Esophagus muscularis mucosa (tissue), 4 donors: ENCODE data around the gene C6orf89. TPM values are rescaled to one million over a fixed set of nuclear protein-coding genes. Genes with fewer than 3 reads are reported as not detected.
"Not testable (repeated sequence)": the region's sequence is repeated elsewhere in the genome, so short reads cannot be mapped to it uniquely, and the experiment has no call there.

Source experiments
- DNase-seq: peaks from one replicate; pipeline ENCODE4 v3.0.0-alpha.2; 2017; ENCODE audit errors: extremely low spot score
- H3K27ac ChIP-seq, 4 donors: fragments of 200-600 bp; sonication (generic); replicated peaks in 1 of 4; 1 replicate in 3 of 4; 2 replicates in 1 of 4; pipeline ENCODE4 v1.5.1; 2016 to 2019; ENCODE audit warnings: mild to moderate bottlenecking in 1 of 4
- H3K27me3 ChIP-seq, 4 donors: fragments of 200-600 bp; sonication (generic); one replicate each; pipeline versions ENCODE4 v1.5.1 to v1.6.0; 2016 to 2019
- H3K36me3 ChIP-seq, 4 donors: fragments of 200-600 bp; sonication (generic); one replicate each; pipeline ENCODE4 v1.5.1; 2016 to 2019
- H3K4me1 ChIP-seq, 4 donors: fragments of 200-600 bp; sonication (generic); one replicate each; pipeline ENCODE4 v1.5.1; 2016 to 2019
- H3K4me3 ChIP-seq, 4 donors: fragments of 200-600 bp; sonication (generic); 1 replicate in 2 of 4; 2 replicates in 2 of 4; pipeline ENCODE4 v1.5.1; 2016 to 2019; ENCODE audit warnings: mild to moderate bottlenecking in 4 of 4, moderate library complexity in 1 of 4
- H3K9me3 ChIP-seq, 4 donors: fragments of 200-600 bp; sonication (generic); 1 replicate in 3 of 4; 2 replicates in 1 of 4; pipeline ENCODE4 v1.5.1; 2016 to 2019
- EP300 ChIP-seq: sonication (generic); formaldehyde crosslinking; IDR thresholded peaks from one replicate; pipeline ENCODE4 v1.6.1; 2017; ENCODE audit warnings: antibody characterized with exemption
- POLR2A ChIP-seq: fragments of 450-650 bp; IDR thresholded peaks from one replicate; pipeline ENCODE4 v1.6.1; 2017; ENCODE audit warnings: antibody characterized with exemption, moderate library complexity, mild to moderate bottlenecking, low read depth
- POLR2AphosphoS5 ChIP-seq, 2 donors: sonication (generic); formaldehyde crosslinking; IDR thresholded peaks; one replicate each; pipeline ENCODE4 v1.6.1; 2017; ENCODE audit warnings: antibody characterized with exemption in 2 of 2
- WGBS: methylation state at CpG from one replicate; pipeline ENCODE4 v1.1.5; 2018; 5-methylcytosine and 5-hydroxymethylcytosine counted together
- intact Hi-C: fragments of 100-400 bp; cut with DNase I; formaldehyde crosslinking; loops from one replicate; pipeline ENCODE4 v1.15.1; 2023
- total RNA-seq, 4 donors: library from RNA; depleted of rRNA; stranded (reverse); fragments of >200 nt; gene quantifications; one replicate each; pipeline versions ENCODE4 v1.1.0 to v1.2.1, GENCODE V29; 2016
- TF ChIP-seq, protein P1 (sequence below), 3 experiments: fragments of 200-600 bp in 2 of 3; fragments of 450-650 bp in 1 of 3; sonication (generic) in 2 of 3; IDR thresholded peaks; one replicate each; pipeline ENCODE4 v1.5.1; 2017 to 2019; ENCODE audit warnings: antibody characterized with exemption in 3 of 3, mild to moderate bottlenecking in 2 of 3, moderate library complexity in 1 of 3

C6orf89 gene
- total RNA-seq, 4 donors from 2014 or later: 56.5 to 66.2 (median 59.0) TPM

- no peak for DNase-seq
- H3K4me3 ChIP-seq: no peak overlapping the region
- 81% methylated on average over 4 of the region's 5 CpGs for WGBS
Observed at GRCh38 chr6:36944650-36945049, 58.9 kb downstream of the C6orf89 start.

GRCh38 chr6:36945301-36945700, 59.5 kb downstream of the C6orf89 start:
- TF ChIP-seq POLR2A (no peak), EP300 (no peak), POLR2AphosphoS5 (IDR thresholded peaks at IDR 0.05) (no peak)
- TF ChIP-seq, protein P1, sequence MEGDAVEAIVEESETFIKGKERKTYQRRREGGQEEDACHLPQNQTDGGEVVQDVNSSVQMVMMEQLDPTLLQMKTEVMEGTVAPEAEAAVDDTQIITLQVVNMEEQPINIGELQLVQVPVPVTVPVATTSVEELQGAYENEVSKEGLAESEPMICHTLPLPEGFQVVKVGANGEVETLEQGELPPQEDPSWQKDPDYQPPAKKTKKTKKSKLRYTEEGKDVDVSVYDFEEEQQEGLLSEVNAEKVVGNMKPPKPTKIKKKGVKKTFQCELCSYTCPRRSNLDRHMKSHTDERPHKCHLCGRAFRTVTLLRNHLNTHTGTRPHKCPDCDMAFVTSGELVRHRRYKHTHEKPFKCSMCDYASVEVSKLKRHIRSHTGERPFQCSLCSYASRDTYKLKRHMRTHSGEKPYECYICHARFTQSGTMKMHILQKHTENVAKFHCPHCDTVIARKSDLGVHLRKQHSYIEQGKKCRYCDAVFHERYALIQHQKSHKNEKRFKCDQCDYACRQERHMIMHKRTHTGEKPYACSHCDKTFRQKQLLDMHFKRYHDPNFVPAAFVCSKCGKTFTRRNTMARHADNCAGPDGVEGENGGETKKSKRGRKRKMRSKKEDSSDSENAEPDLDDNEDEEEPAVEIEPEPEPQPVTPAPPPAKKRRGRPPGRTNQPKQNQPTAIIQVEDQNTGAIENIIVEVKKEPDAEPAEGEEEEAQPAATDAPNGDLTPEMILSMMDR (IDR thresholded peaks at IDR 0.05): no peak
- H3K36me3 ChIP-seq: no peaks in the 10 kb centered on the region
- 88% methylated on average over 4 of the region's 4 CpGs for WGBS
- no peak for DNase-seq
- intact Hi-C loops: no loop called here
- peaks cover 0 to 6% (median 0%) of the 10 kb centered on the region in 4 donors for H3K27me3 ChIP-seq
- no peaks in the 10 kb centered on the region for H3K4me1 ChIP-seq
- no peak overlapping the region for H3K4me3 ChIP-seq
- no peak overlapping the region for H3K27ac ChIP-seq
- no peaks in the 10 kb centered on the region for H3K9me3 ChIP-seq

More at GRCh38 chr6:36944650-36945049, 58.9 kb downstream of the C6orf89 start:
- peaks cover 0 to 10% (median 0%) of the 10 kb centered on the region in 4 donors for H3K27me3 ChIP-seq
- H3K4me1 ChIP-seq: no peaks in the 10 kb centered on the region
- H3K36me3 ChIP-seq: no peaks in the 10 kb centered on the region
- H3K27ac ChIP-seq: no peak overlapping the region
- TF ChIP-seq, protein P1 (IDR thresholded peaks at IDR 0.05): no peak
- TF ChIP-seq EP300 (no peak), POLR2A (no peak), POLR2AphosphoS5 (IDR thresholded peaks at IDR 0.05) (no peak)
- intact Hi-C loops: no loop called here
- no peaks in the 10 kb centered on the region for H3K9me3 ChIP-seq

- Histone ChIP-seq H3K4me3 (no peak overlapping the region), H3K4me1 (no peaks in the 10 kb centered on the region), H3K36me3 (no peaks in the 10 kb centered on the region), H3K9me3 (no peaks in the 10 kb centered on the region), H3K27ac (no peak overlapping the region), H3K27me3 (no peaks in the 10 kb centered on the region)
- WGBS: 70% methylated on average over 4 of the region's 4 CpGs
- intact Hi-C loops: no loop called here
- TF ChIP-seq EP300 (no peak), POLR2A (no peak), POLR2AphosphoS5 (IDR thresholded peaks at IDR 0.05) (no peak)
- TF ChIP-seq, protein P1 (IDR thresholded peaks at IDR 0.05): no peak
- DNase-seq: no peak
Observed at GRCh38 chr6:36946526-36946925, 60.8 kb downstream of the C6orf89 start.

DNA sequence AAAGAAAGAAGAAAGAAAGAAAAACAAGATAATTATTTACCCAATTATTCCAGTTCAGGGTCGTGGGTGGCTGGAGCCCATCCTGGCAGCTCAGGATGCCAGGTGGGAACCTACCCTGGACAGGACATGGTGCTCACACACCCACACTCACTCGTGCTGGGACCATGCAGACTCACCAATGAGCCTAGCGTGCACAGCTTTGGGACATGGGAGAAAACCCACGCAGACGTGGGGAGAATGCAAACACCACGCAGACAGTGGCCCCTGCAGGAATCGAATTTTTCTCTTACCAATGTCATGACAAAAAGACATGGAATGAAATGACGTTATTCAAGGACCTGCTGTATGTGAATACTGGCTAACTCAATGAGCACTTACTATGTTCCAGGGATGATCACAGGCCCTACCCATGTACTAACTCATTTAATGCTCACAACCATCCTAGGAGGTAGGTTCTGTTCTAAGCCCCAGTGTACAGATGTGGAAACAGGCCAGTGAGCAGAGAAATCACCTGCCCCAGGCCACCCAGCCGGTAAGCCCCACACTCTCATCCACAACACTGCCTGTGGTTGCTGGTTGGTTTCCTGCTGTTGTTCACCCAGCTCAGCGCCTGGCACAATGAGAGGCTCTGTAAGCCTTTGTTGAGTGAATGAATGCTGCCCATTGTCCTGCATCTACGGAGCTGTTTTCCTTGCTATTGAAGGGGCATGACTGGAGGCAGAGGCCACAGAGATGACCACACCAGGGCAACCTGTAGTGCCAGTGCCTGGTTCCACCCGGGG, 62.0 kb downstream of the C6orf89 start:
- no peaks in the 10 kb centered on the region for H3K36me3 ChIP-seq
- intact Hi-C loops: no loop called here
- H3K4me3 ChIP-seq: no peak overlapping the region
- H3K9me3 ChIP-seq: no peaks in the 10 kb centered on the region
- WGBS: 60% methylated on average over 11 of the region's 12 CpGs
- no peaks in the 10 kb centered on the region for H3K27me3 ChIP-seq
- H3K4me1 ChIP-seq: no peaks in the 10 kb centered on the region
- H3K27ac ChIP-seq: no peak overlapping the region
- TF ChIP-seq, protein P1 (IDR thresholded peaks at IDR 0.05): no peak
- TF ChIP-seq POLR2AphosphoS5 (IDR thresholded peaks at IDR 0.05) (no peak), POLR2A (no peak), EP300 (no peak)
- DNase-seq: no peak

DNA sequence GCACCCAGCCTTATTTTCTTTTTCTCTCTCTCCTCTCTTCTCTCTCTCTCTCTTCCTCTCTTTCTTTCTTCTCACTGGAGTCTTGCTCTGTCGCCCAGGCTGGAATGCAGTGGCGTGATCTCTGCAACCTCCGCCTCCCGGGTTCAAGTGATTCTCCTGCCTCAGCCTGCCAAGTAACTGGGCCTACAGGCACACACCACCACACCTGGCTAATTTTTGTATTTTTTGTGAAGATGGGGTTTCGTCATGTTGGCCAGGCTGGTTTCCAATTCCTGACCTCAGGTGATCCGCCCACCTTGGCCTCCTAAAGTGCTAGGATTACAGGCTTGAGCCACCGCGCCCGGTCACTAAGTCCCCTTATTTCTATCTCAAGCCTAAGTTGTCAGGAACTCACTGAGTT, 63.3 kb downstream of the C6orf89 start:
- H3K4me1 ChIP-seq, H3K27ac ChIP-seq, H3K4me3 ChIP-seq, DNase-seq, H3K27me3 ChIP-seq, H3K36me3 ChIP-seq, H3K9me3 ChIP-seq, intact Hi-C loops: not testable (repeated sequence)
- WGBS: 96% methylated on average over 9 of the region's 9 CpGs
